ENCODE measurements around the gene TEX36.
A peak's percentile ranks its signal among the peaks of the same experiment; 100 is the strongest.
"Not testable (repeated sequence)": the region's sequence is repeated elsewhere in the genome, so short reads cannot be mapped to it uniquely, and the experiment has no call there.

TEX36 gene

GRCh38 chr10:125691160-125691981, 8.4 kb upstream of the TEX36 start:
- FAIRE-seq: no peak

GRCh38 chr10:125689955-125690569, 7.1 kb upstream of the TEX36 start:
- no peak for FAIRE-seq

GRCh38 chr10:125687507-125688185, 4.7 kb upstream of the TEX36 start:
- no peak for FAIRE-seq

GRCh38 chr10:125684581-125684980, 1.6 kb upstream of the TEX36 start:
- FAIRE-seq: no peak

- no peak for FAIRE-seq
Measured at GRCh38 chr10:125683821-125684220, 858 bp upstream of the TEX36 start.

- FAIRE-seq: no peak
Measured at GRCh38 chr10:125679436-125679835, 3.5 kb downstream of the TEX36 start.

- FAIRE-seq: no peak
Measured at GRCh38 chr10:125672884-125673283, 10.1 kb downstream of the TEX36 start.

- no peak for FAIRE-seq
Measured at GRCh38 chr10:125662584-125662983, 20.4 kb downstream of the TEX36 start.

GRCh38 chr10:125661941-125662515, 20.9 kb downstream of the TEX36 start:
- no peak for FAIRE-seq

GRCh38 chr10:125661431-125661940, 21.5 kb downstream of the TEX36 start:
- no peak for FAIRE-seq

GRCh38 chr10:125659071-125659470, 23.9 kb downstream of the TEX36 start:
- FAIRE-seq: no peak

GRCh38 chr10:125656523-125656922, 26.4 kb downstream of the TEX36 start:
- FAIRE-seq: no peak

- FAIRE-seq: not testable (repeated sequence)
Measured at GRCh38 chr10:125653113-125653512, 29.9 kb downstream of the TEX36 start.

- no peak for FAIRE-seq
Measured at GRCh38 chr10:125646311-125646710, 36.7 kb downstream of the TEX36 start.

- no peak for FAIRE-seq
Measured at GRCh38 chr10:125641398-125641797, 41.6 kb downstream of the TEX36 start.

GRCh38 chr10:125640653-125641052, 42.3 kb downstream of the TEX36 start:
- no peak for FAIRE-seq

GRCh38 chr10:125639846-125640245, 43.1 kb downstream of the TEX36 start:
- FAIRE-seq: no peak

GRCh38 chr10:125638555-125638954, 44.4 kb downstream of the TEX36 start:
- FAIRE-seq: no peak

GRCh38 chr10:125637496-125637895, 45.5 kb downstream of the TEX36 start:
- no peak for FAIRE-seq

- FAIRE-seq: no peak
Measured at GRCh38 chr10:125634606-125635005, 48.4 kb downstream of the TEX36 start.

- FAIRE-seq: no peak
Measured at GRCh38 chr10:125633517-125633999, 49.4 kb downstream of the TEX36 start.

GRCh38 chr10:125631806-125632205, 51.2 kb downstream of the TEX36 start:
- FAIRE-seq: no peak

GRCh38 chr10:125629758-125630376, 53.1 kb downstream of the TEX36 start:
- peak; percentile 70 for FAIRE-seq
